CD14-positive monocyte (primary cell): ENCODE results near the gene CELF2. TPM values are rescaled to one million over a fixed set of nuclear protein-coding genes. Genes with fewer than 3 reads are reported as not detected.

ENCODE experiments used
- DNase-seq, 3 donors: peaks; one replicate each; pipeline ENCODE4 v3.0.0-alpha.2; 2011 to 2022
- H2AFZ ChIP-seq: 2 replicates; pipeline ENCODE4 v1.6.0; 2012; ENCODE audit warnings: mild to moderate bottlenecking, low read depth, low read length, inconsistent platforms; ENCODE audit not compliant: insufficient read depth, poor library complexity, severe bottlenecking
- H3K27ac ChIP-seq, 2 donors: 1 replicate in 1 of 2; 2 replicates in 1 of 2; pipeline ENCODE4 v1.5.1; 2012 to 2013; ENCODE audit warnings: low read length in 2 of 2, control low read depth in 1 of 2, inconsistent platforms in 1 of 2, low read depth in 1 of 2, mild to moderate bottlenecking in 1 of 2
- H3K27me3 ChIP-seq, 2 donors: one replicate each; pipeline versions ENCODE4 v1.6.0 to v1.6.1; 2011 to 2013; ENCODE audit warnings: low read length in 2 of 2; ENCODE audit not compliant: control insufficient read depth in 2 of 2, insufficient read depth in 2 of 2
- H3K36me3 ChIP-seq, 2 donors: replicated peaks in 1 of 2; 1 replicate in 1 of 2; 2 replicates in 1 of 2; pipeline versions ENCODE4 v1.5.1 to v1.6.1; 2012 to 2013; ENCODE audit warnings: low read length in 2 of 2, control low read depth in 1 of 2, inconsistent platforms in 1 of 2, mild to moderate bottlenecking in 1 of 2; ENCODE audit not compliant: insufficient read depth in 2 of 2, control insufficient read depth in 1 of 2
- H3K4me1 ChIP-seq, 2 donors: 1 replicate in 1 of 2; 2 replicates in 1 of 2; pipeline versions ENCODE4 v1.5.1 to v1.6.1; 2012 to 2013; ENCODE audit warnings: low read length in 2 of 2, control low read depth in 1 of 2, inconsistent platforms in 1 of 2, mild to moderate bottlenecking in 1 of 2, moderate library complexity in 1 of 2; ENCODE audit not compliant: insufficient read depth in 2 of 2, control insufficient read depth in 1 of 2
- H3K4me2 ChIP-seq: replicated peaks from 2 replicates; pipeline ENCODE3; 2012; ENCODE audit warnings: low read length, moderate library complexity, mild to moderate bottlenecking; ENCODE audit not compliant: poor library complexity, severe bottlenecking; ENCODE audit errors: extremely low read depth
- H3K4me3 ChIP-seq, 3 experiments: fragments of 200-600 bp in 1 of 3; sonication (generic) in 1 of 3; replicated peaks in 1 of 3; 1 replicate in 2 of 3; 2 replicates in 1 of 3; pipeline ENCODE4 v1.5.1; 2011 to 2013; ENCODE audit warnings: low read length in 3 of 3, mild to moderate bottlenecking in 3 of 3, control low read depth in 2 of 3, low read depth in 2 of 3, inconsistent platforms in 1 of 3, moderate library complexity in 1 of 3
- H3K79me2 ChIP-seq: 2 replicates; pipeline ENCODE4 v1.6.0; 2012; ENCODE audit warnings: mild to moderate bottlenecking, control low read depth, inconsistent platforms, low read length, moderate library complexity; ENCODE audit not compliant: insufficient read depth
- H3K9ac ChIP-seq: 2 replicates; pipeline ENCODE4 v1.6.0; 2017; ENCODE audit warnings: low read length, mild to moderate bottlenecking; ENCODE audit not compliant: insufficient read depth, poor library complexity, severe bottlenecking
- H3K9me3 ChIP-seq, 2 donors: replicated peaks in 1 of 2; 1 replicate in 1 of 2; 2 replicates in 1 of 2; pipeline versions ENCODE4 v1.5.1 to v1.6.1; 2012 to 2013; ENCODE audit warnings: low read length in 2 of 2, control low read depth in 1 of 2; ENCODE audit not compliant: control insufficient read depth in 1 of 2, insufficient read depth in 1 of 2
- H4K20me1 ChIP-seq: 2 replicates; pipeline ENCODE4 v1.6.0; 2012; ENCODE audit warnings: mild to moderate bottlenecking, low read length, control low read depth, moderate library complexity; ENCODE audit not compliant: insufficient read depth
- H3K27ac Mint-ChIP-seq, 7 donors: one replicate each; pipeline ENCODE4 v1.8.0; 2020; ENCODE audit warnings: mild to moderate bottlenecking in 7 of 7, mixed read lengths in 7 of 7, moderate library complexity in 6 of 7, inconsistent platforms in 2 of 7
- H3K27me3 Mint-ChIP-seq, 3 donors: one replicate each; pipeline ENCODE4 v1.8.0; 2021 to 2022; ENCODE audit warnings: low read depth in 3 of 3, mild to moderate bottlenecking in 3 of 3, mixed read lengths in 3 of 3, moderate library complexity in 3 of 3, inconsistent platforms in 1 of 3
- H3K36me3 Mint-ChIP-seq, 2 donors: one replicate each; pipeline ENCODE4 v1.8.0; 2020; ENCODE audit warnings: mixed read lengths in 2 of 2, inconsistent platforms in 1 of 2, mild to moderate bottlenecking in 1 of 2
- H3K4me1 Mint-ChIP-seq: one replicate; pipeline ENCODE4 v1.8.0; 2020; ENCODE audit warnings: mild to moderate bottlenecking, mixed read lengths
- H3K4me3 Mint-ChIP-seq, 2 donors: one replicate each; pipeline ENCODE4 v1.8.0; 2020; ENCODE audit warnings: mild to moderate bottlenecking in 2 of 2, mixed read lengths in 2 of 2, moderate library complexity in 1 of 2
- H3K9me3 Mint-ChIP-seq, 7 donors: one replicate each; pipeline ENCODE4 v1.8.0; 2020 to 2022; ENCODE audit warnings: mixed read lengths in 7 of 7, mild to moderate bottlenecking in 6 of 7, moderate library complexity in 6 of 7, inconsistent platforms in 2 of 7
- WGBS: methylation state at CpG from one replicate; pipeline ENCODE4 v1.1.5; 2013; ENCODE audit warnings: missing lambda C conversion rate; ENCODE audit not compliant: insufficient coverage; 5-methylcytosine and 5-hydroxymethylcytosine counted together
- intact Hi-C, 2 donors: fragments of 100-400 bp; cut with micrococcal nuclease; formaldehyde crosslinking; loops; one replicate each; pipeline versions ENCODE4 v1.15.0 to v1.15.1; 2023
- polyA plus RNA-seq, 3 donors: library from polyadenylated mRNA; depleted of rRNA in 1 of 3; unstranded in 2 of 3; stranded (reverse) in 1 of 3; fragments of 300-500 nt in 2 of 3; fragments of >200 nt in 1 of 3; fragmentation: Illumina TruSeq in 2 of 3; gene quantifications; 1 replicate in 2 of 3; 2 replicates in 1 of 3; pipeline ENCODE4 v1.2.3, GENCODE V29; 2012 to 2021
- TF ChIP-seq, protein P1 (sequence below): fragments of 200-600 bp; IDR thresholded peaks from one replicate; pipeline ENCODE4 v1.8.0; 2022; ENCODE audit warnings: antibody characterized with exemption, mild to moderate bottlenecking

CELF2 gene
- polyA plus RNA-seq, 3 donors: 53.5 to 93.3 (median 80.5) TPM

DNA sequence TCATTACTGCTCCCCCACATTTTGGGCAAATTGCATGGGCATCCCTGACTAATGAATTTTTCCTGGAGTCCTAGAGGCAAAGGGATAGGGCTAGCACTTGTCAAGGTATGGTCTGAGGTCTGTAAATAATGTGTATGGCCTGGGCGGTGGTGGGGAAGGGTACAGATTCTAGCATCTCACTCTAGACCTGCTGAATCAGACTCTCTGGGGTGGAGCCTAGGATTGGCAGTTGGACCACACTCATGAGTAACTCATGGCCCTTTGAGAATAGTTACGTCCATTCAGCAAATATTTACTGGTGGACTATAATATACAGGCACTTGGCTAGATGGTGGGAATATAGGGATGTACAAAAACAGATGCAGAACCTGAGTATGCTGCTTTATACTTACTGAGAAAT, 118.0 kb downstream of the CELF2 start:
- Histone ChIP-seq H3K36me3 (no peaks in the 10 kb centered on the region), H3K79me2 (no peaks in the 10 kb centered on the region), H3K27me3 (no peaks in the 10 kb centered on the region), H3K27ac (no peak overlapping the region), H3K9me3 (no peaks in the 10 kb centered on the region), H2AFZ (no peak overlapping the region), H4K20me1 (no peaks in the 10 kb centered on the region), H3K4me2 (no peak overlapping the region), H3K9ac (no peak overlapping the region), H3K4me3 (no peak overlapping the region), H3K4me1 (no peaks in the 10 kb centered on the region)
- Mint-ChIP-seq H3K4me1 (peaks cover 4% of the 10 kb centered on the region), H3K36me3 (no peaks in the 10 kb centered on the region), H3K9me3 (peaks cover 0 to 1% (median 0%) of the 10 kb centered on the region in 7 donors), H3K27ac (no peak overlapping the region), H3K4me3 (no peak overlapping the region), H3K27me3 (no peaks in the 10 kb centered on the region)
- no peak for DNase-seq
- intact Hi-C loops: no loop called here
- WGBS: 83% methylated on average over 1 of the region's 2 CpGs
- TF ChIP-seq, protein P1, sequence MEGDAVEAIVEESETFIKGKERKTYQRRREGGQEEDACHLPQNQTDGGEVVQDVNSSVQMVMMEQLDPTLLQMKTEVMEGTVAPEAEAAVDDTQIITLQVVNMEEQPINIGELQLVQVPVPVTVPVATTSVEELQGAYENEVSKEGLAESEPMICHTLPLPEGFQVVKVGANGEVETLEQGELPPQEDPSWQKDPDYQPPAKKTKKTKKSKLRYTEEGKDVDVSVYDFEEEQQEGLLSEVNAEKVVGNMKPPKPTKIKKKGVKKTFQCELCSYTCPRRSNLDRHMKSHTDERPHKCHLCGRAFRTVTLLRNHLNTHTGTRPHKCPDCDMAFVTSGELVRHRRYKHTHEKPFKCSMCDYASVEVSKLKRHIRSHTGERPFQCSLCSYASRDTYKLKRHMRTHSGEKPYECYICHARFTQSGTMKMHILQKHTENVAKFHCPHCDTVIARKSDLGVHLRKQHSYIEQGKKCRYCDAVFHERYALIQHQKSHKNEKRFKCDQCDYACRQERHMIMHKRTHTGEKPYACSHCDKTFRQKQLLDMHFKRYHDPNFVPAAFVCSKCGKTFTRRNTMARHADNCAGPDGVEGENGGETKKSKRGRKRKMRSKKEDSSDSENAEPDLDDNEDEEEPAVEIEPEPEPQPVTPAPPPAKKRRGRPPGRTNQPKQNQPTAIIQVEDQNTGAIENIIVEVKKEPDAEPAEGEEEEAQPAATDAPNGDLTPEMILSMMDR: no peak

DNA sequence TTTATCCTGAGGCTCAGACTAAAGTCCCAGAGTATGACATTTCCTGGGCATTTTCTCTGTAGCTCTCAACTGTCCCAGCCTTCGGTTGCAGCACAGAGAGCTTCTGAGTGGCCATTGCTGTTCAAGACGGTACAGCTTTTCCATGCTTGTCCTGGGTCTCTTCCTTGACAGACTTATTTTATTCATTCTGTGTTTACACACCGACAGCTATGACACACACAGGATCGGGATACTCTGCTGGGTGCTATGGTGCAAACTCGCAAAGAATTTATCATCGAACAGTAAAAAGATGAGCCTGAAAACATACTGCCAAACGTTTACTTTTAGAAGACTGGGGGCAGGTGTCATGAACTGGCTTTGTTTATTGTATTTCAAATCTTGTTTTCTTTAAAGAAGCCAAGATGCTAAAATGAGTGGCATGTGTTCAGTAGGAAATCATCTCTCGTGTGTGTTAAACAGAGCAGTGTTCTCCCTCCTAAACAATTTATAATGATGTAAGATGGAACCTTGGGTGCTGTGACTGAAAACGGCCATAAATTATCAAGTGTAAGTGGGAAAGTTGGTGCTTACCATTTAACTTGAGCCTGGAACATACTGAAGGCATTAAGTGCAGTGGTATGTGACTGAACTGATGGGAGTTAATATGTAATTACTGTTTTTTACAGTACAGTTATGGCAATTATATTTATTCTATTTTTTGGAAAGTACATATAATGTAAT, 120.8 kb downstream of the CELF2 start:
- no peaks in the 10 kb centered on the region for H3K36me3 Mint-ChIP-seq
- no peak for DNase-seq
- H3K79me2 ChIP-seq: no peaks in the 10 kb centered on the region
- H3K4me2 ChIP-seq: no peak overlapping the region
- H3K36me3 ChIP-seq: no peaks in the 10 kb centered on the region
- H4K20me1 ChIP-seq: no peaks in the 10 kb centered on the region
- no peaks in the 10 kb centered on the region for H3K27me3 ChIP-seq
- intact Hi-C loops: no loop called here
- no peak overlapping the region for H3K27ac ChIP-seq
- H3K27me3 Mint-ChIP-seq: peaks cover 0 to 1% (median 0%) of the 10 kb centered on the region in 3 donors
- no peak overlapping the region for H3K4me3 ChIP-seq
- no peaks in the 10 kb centered on the region for H3K9me3 ChIP-seq
- no peak overlapping the region for H2AFZ ChIP-seq
- no peak overlapping the region for H3K4me3 Mint-ChIP-seq
- H3K27ac Mint-ChIP-seq: no peak overlapping the region
- H3K4me1 Mint-ChIP-seq: peaks cover 16% of the 10 kb centered on the region
- TF ChIP-seq, protein P1: no peak
- H3K9ac ChIP-seq: no peak overlapping the region
- peaks cover 8 to 9% of the 10 kb centered on the region in 2 donors for H3K4me1 ChIP-seq
- 97% methylated on average over 6 of the region's 9 CpGs for WGBS
- H3K9me3 Mint-ChIP-seq: peaks cover 0 to 4% (median 0%) of the 10 kb centered on the region in 7 donors
